GM10248 (cell line): ENCODE measurements around the gene KCNQ1.

Experiments
- CTCF ChIA-PET: fragments of 300-600 bp; sonication (Branson Sonifier 250); formaldehyde crosslinking; extraction: SDS; loops from one replicate; lab custom pipeline; 2021; ENCODE audit warnings: antibody characterized with exemption; lab: Yijun Ruan, JAX
- POLR2A ChIA-PET: fragments of 350-650 bp; sonication (Branson Sonifier 250); formaldehyde crosslinking; extraction: SDS; loops from one replicate; lab custom pipeline; 2020; ENCODE audit warnings: antibody characterized with exemption; lab: Yijun Ruan, JAX
- DNase-seq: peaks from one replicate; pipeline ENCODE4 v3.0.0; 2012; ENCODE audit errors: extremely low spot score
- CTCF ChIP-seq: IDR thresholded peaks from 2 replicates; pipeline ENCODE4 v1.5.1; 2012; ENCODE audit warnings: mild to moderate bottlenecking, low read depth; ENCODE audit errors: extremely low read depth, missing control alignments, control extremely low read depth

KCNQ1 gene

GRCh38 chr11:2747248-2748027, 302.6 kb downstream of the KCNQ1 start:
- CTCF ChIA-PET = no interaction called here
- POLR2A ChIA-PET = no interaction called here
- DNase-seq = no peak
- no peak for TF ChIP-seq CTCF

GRCh38 chr11:2748061-2748813, 303.4 kb downstream of the KCNQ1 start:
- ChIA-PET POLR2A (no interaction called here), CTCF (no interaction called here)
- no peak for DNase-seq
- no peak for TF ChIP-seq CTCF

- ChIA-PET POLR2A (interaction anchor here (0.6 kb wide), 1 partner anchor 65 kb away, joined by 5 read pairs; no protein-coding TSS in a partner anchor), CTCF (no interaction called here)
These were observed 304.2 kb downstream of the KCNQ1 start for GRCh38 chr11:2748814-2749554.

GRCh38 chr11:2750101-2750681, 305.4 kb downstream of the KCNQ1 start:
- DNase-seq = no peak
- CTCF ChIA-PET = no interaction called here
- POLR2A ChIA-PET = no interaction called here
- TF ChIP-seq CTCF = no peak

More at GRCh38 chr11:2748814-2749554, 304.2 kb downstream of the KCNQ1 start:
- TF ChIP-seq CTCF = no peak
- DNase-seq = no peak

GRCh38 chr11:2750682-2751522, 306.1 kb downstream of the KCNQ1 start:
- POLR2A ChIA-PET = no interaction called here
- TF ChIP-seq CTCF = no peak
- CTCF ChIA-PET = interaction anchor here (1.7 kb wide), 1 partner anchor 14 kb away, joined by 4 read pairs; no protein-coding TSS in a partner anchor
- DNase-seq = no peak
